Inflammatory macrophage treated with lipopolysaccharide for 1 hour (primary cell): ENCODE results near the gene CDH4.

Experiments used
- DNase-seq, 2 donors: peaks; one replicate each; pipeline ENCODE4 v3.0.0-alpha.2; 2020 to 2022

CDH4 gene

DNA sequence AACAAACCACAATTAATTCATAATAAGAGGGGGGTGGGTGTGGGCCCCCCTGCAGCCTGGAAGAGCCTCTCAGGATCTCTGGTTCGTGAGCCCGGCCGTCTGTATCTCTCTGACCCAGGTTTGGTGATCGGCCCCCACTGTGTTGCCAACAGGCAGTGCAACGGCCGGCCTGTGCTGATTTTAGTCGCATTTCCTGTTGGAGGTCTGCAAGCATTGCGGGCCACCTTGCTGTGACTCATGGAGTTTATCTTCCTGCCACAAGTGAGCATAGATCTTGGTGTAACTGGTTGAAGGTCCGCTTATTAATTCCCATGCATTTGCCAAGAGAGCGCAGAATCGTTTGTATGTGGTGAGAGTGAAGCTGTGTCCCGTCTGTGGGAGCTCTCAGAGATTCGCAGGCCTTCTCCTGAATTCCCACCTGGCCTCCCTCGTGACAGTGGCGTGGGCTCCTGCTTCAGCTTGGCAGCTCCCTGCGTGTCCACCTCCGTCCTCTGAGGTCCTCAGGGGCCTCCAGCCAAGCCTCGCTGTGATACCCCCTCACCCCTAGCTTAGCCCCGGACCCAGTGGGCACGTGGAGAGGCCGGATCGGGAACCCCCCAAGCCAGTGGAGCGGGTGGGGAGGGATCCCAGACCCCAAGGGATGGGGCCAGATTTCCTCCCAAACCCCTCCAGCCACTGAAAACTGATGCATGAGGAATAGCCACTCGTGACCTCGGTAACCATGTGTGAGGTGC, 269.8 kb downstream of the CDH4 start:
- DNase-seq, result no peak

DNA sequence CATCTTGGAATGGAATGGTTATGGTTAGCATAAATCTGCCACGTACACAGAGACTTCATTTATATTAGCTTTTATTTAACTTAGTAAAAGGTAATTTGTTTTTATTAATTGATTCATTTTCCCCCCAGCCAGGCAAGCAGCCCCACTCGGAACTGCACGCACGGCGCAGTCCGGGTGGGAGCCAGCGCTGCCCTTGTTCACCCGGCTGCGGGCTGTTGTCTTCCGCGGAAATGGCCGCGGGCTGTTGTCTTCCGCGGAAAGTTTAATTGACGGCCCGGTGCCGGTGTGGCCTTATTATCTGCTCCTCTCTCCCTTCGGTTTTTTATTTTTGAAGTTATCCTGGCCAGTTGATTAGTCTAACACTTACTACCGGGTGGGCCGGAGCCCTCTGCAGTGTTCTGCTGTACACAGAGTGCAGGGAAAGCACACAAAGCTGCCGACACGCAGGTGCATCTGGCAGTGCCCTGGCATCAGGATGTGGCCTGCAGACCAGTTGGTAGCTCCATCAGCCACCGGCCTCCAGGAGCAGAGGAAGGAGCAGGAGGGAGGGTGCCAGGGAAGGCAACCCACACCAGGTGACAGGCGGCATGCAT, 270.5 kb downstream of the CDH4 start:
- DNase-seq, result no peak

GRCh38 chr20:61523145-61523544, 271.1 kb downstream of the CDH4 start:
- DNase-seq, result no peak

- no peak for DNase-seq
These were observed 273.0 kb downstream of the CDH4 start for GRCh38 chr20:61524951-61525666.

DNA sequence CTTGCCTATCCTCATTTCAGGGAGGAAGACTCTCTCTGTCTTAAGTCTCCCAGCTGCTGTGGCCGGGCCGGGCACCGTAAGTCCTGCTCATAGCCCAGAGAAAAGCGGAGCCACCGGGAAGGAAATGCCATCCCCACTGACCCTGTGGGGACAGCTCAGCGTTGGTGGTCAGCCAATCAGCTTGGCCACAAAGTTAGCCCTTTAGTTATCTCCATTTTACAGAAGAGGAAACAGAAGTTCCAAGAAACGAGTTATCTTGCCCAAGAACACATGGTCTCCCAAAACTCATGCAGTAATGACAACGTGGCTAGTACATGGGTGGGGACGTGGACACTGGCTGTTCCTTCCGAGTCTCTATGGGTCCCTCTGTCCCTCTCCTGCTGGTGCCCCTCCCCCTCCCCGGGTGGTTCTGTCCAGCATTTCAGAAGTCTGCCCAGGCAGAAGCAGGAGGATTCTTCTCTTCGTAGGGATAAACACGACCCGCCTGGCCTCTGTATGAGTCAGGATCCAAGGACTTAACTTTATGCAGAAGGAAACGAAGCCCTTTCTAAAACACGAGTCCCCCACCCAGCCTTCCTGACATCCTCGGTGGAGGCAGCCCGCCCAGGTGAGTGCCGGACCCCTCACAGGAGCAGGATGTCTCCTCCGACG, 273.8 kb downstream of the CDH4 start:
- DNase-seq, result no peak

DNA sequence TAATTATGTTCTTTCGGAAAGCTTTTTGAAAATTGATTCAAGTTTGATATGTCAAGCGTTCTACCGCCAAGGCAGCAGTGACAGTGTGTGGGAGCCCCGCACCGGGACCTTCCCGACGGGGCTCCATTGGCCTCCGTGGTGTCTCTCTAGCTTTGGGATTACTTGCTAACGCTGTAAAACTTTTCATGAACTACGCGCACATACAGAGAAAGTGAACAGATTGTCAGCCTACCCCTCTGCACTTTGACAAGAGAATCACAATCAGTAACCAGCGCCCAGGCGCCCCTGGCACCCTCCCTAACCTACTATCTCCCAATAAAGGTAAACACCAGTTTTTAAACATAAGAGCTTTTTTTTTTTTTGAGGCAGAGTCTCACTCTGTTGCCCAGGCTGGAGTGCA, 274.8 kb downstream of the CDH4 start:
- no peak for DNase-seq

- DNase-seq, result no peak
These were observed 275.6 kb downstream of the CDH4 start for GRCh38 chr20:61527626-61528025.

DNA sequence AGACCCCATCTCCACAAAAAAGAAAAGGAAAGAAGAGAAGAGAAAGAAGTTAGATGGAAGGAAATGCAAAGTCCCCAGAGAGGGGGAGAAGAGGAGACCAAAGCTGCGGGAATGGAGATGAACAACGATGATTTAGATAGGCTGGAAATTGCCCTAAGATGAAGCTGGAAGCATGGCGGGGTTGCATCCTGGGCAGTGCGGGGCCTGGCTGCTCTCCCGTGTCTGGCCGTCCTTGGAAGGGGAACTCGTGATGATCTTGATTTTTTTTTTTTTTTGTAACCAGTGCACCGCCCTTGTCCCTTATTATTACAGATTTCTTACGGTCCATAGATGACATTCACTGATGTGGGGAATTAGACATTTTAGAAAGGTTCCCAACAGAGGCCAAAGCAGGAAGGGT, 276.5 kb downstream of the CDH4 start:
- no peak for DNase-seq

GRCh38 chr20:61529354-61529753, 277.3 kb downstream of the CDH4 start:
- DNase-seq, result no peak

GRCh38 chr20:61531553-61532345, 279.7 kb downstream of the CDH4 start:
- no peak for DNase-seq

- DNase-seq, result no peak
These were observed 280.7 kb downstream of the CDH4 start for GRCh38 chr20:61532736-61533135.

DNA sequence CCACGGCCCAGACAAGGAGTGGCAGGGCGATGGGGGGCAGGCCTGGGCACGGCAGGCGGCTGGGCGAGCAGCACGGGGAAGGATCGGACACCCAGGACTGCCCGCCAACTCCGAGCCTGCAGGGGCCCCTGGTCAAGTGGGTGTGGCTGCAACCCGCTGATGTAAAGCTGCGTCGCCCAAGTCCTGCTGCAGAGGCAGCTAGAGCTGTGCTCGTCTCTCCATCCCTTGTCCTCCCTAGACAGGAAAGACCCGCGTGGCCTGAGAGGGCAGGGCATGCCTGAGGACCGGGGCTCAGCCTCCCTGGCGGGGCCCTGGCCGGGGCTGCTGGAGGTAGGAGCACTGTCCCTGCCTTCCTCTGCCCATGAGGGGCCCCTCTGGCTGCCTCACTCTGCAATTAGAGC, 281.2 kb downstream of the CDH4 start:
- no peak for DNase-seq

- no peak for DNase-seq
These were observed 282.3 kb downstream of the CDH4 start for GRCh38 chr20:61534346-61534745.

DNA sequence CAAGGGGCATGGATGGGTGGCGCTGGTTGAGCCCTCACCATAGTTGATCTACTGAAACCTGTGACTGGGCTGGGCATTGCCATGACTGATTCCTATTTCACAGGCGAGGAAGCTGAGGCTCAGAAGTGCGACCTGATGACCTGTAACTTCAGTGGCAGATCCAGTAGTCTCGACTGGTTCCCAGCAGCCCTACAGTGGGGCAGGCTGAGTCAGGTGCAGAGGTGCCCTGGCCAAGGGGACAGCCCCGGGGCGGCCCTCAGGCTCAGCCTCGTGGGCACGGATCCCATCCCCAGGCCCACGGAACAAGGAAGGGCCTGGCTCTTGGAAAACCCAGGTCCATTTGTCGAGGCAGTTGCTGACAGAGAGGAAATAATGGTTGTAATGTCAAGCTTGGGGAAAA, 283.0 kb downstream of the CDH4 start:
- DNase-seq, result no peak

GRCh38 chr20:61535536-61535935, 283.5 kb downstream of the CDH4 start:
- no peak for DNase-seq

- no peak for DNase-seq
These were observed 283.9 kb downstream of the CDH4 start for GRCh38 chr20:61535956-61536355.

GRCh38 chr20:61536671-61537070, 284.6 kb downstream of the CDH4 start:
- DNase-seq, result no peak

GRCh38 chr20:61537239-61538182, 285.4 kb downstream of the CDH4 start:
- DNase-seq, result no peak

- DNase-seq, result no peak
These were observed 286.3 kb downstream of the CDH4 start for GRCh38 chr20:61538183-61538942.

DNA sequence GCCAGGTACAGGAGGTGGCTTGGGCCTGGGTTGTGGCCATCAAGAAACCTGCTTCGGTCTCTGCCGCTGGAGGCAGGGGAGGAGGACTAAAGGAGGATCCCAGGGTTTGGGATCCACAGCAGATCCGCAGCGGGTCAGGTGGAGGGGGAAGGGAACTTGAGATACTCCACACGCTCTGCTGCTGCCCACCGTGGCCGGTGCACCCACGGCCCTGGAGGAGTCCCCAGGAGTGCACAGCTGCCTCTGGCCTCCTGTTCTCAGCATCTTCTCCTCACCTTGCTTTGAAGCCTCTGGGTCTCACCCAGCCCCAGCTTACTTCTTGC, 286.8 kb downstream of the CDH4 start:
- no peak for DNase-seq
